Muscle of arm (tissue), 12 donors: ENCODE measurements around the gene AP3S2. TPM values are rescaled to one million over a fixed set of nuclear protein-coding genes. Genes with fewer than 3 reads are reported as not detected.
"Not testable (repeated sequence)": the region's sequence is repeated elsewhere in the genome, so short reads cannot be mapped to it uniquely, and the experiment has no call there.

Experiments used
- DNase-seq: peaks from one replicate; pipeline ENCODE4 v3.0.0-alpha.2; 2013
- polyA plus RNA-seq, 12 donors: library from polyadenylated mRNA; unstranded; fragments of 120-200 nt; gene quantifications; one replicate each; pipeline ENCODE4 v1.2.1, GENCODE V29; 2013; ENCODE audit not compliant: insufficient read length in 12 of 12

Gene AP3S2
- polyA plus RNA-seq, 12 donors: 12.1 to 36.4 (median 28.5) TPM; not detected in 1

- no peak for DNase-seq
These were observed 89.6 kb downstream of the AP3S2 start for GRCh38 chr15:89803941-89804800.

- DNase-seq: no peak
These were observed 90.6 kb downstream of the AP3S2 start for GRCh38 chr15:89802986-89803824.

DNA sequence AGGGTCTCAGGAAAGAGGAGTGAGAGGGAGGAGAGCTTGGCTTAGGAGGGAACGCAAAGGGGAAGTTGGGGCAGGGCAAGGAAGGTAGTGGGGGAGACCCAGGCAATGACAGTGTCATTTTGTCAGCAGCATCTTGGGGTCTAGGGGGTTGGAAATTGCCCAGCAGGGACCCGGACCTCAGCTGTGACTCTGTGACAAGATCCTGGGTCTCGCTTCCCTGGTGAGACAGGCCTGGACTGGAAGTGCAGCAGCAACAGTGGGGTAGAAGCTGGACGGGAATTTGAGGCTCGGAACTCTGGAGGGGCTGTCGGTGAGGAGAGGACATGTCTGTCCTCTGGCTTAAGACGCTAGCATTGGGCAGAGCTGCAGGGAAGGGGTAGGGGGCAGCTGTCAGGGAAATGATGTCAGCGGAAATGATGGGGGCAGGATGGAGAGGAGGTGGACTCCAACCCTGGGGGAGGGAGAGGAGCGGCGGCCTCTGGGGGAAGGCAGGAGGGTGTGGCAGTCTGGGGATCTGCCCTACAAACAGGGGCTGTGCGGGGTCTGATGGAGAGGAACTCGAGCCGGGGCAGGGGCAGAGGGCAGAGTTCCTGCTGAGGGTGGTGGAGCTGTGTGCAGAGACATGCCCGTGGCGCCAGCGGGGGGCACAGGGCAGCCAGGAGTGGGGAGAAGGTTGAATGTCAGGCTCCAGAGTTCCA is 91.4 kb downstream of the AP3S2 start:
- no peak for DNase-seq

DNA sequence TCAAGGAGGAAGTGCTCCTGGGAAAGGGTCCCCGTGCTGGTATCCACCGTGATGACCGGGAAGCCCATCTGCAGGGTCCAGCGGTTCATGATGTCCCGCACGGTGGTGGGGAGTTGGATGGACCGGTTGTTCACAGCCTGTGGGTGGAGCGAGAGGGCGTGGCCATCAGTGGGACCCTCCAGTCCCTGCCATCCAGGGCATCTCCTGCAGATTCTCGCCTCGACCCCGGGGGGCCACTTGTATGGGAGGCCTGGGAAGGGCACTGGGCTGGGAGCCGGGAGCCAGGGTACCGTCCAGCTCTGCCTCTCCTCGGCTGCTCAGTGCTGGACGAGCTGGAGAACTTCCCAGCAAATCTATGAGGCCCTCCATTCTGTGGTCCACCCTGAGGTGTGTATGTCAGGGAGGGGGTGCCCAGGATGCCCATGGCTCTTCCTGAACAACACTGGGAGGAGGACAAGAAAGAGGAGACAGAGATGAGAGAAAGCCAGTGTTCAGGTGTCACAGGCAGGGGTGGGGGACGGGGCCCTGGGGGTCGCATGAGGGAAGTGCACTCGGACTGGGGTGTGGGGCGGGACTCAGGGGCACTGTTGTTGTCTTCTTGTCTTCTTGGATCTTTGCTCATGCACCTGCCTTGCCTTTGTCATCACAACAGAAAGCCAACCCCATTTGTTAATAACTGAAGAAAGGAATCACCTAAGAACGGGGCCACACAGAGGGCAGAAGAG is 92.2 kb downstream of the AP3S2 start:
- no peak for DNase-seq

GRCh38 chr15:89799918-89800498 is 93.8 kb downstream of the AP3S2 start:
- DNase-seq: no peak

- DNase-seq: no peak
These were observed 94.5 kb downstream of the AP3S2 start for GRCh38 chr15:89799011-89799911.

- no peak for DNase-seq
These were observed 96.1 kb downstream of the AP3S2 start for GRCh38 chr15:89797678-89798201.

DNA sequence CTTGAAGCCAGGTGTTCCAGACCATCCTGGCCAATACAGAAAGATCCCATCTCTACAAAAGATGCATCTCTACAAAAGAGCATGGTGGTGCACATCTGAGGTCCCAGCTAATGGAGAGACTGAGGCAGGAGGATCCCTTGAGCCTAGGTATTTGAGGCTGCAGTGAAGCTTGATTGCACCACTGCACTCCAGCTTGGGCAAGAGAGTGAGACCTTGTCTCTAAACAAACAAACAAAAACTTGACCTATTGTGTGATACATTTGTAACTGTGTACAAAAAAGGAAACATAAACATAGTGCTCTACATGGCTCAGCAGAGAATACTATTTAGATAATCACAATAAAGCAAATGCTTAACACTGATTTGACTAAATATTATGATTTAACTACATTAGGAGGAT is 97.8 kb downstream of the AP3S2 start:
- no peak for DNase-seq

GRCh38 chr15:89794627-89795241 is 99.1 kb downstream of the AP3S2 start:
- DNase-seq: peak; percentile 34

DNA sequence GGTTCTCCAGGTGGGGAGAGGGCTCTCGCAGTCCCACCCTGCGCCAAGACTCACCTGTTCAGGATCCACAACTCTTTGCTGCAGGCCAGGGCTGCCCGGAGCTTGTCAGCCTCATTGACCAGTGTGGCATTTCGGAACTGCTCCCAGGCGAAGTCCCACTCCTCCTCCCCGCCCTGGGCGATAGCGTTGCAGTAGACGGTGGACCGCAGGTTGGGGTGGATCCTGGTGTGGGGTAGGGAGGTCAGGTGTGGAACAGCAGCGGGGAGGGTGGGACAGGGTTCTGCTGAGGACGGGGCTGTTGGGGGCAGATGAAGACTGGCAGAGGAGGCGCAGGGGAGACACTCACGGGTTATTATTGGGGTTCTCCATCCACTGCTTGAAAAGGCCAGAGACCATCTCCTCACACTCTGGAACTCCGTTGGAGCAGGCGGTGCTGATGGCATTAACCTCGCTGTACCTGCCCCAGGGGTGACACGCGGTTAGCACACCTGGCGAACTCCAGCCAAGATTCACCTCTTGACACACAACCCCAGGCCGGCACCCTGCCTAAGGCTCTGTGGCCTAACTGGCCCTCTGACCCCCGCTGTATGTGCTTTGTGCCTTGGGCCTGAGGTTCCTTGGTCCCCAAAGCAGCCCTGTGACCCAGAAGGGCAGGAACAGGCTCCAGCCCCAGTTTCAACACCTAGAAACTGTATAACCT is 101.5 kb downstream of the AP3S2 start:
- no peak for DNase-seq

DNA sequence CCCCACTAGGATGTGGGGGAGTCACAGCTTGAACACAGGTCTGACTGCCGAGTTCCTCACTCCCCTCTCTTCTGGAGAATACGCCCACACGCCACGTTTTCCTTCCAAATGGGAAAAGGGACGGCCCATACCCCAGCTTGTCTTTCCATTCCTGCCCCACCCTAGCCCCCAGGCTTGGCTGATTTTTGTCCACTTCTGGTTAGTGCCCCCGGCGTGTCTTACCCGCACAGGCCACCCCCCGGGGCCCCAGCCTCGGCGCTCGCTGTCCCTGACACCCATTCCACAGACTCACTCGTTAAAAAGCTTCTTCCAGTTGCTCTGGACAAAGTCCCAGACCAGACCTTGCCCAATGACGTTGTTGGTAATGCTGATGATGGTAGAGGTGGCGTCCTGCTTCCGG is 103.1 kb downstream of the AP3S2 start:
- no peak for DNase-seq

DNA sequence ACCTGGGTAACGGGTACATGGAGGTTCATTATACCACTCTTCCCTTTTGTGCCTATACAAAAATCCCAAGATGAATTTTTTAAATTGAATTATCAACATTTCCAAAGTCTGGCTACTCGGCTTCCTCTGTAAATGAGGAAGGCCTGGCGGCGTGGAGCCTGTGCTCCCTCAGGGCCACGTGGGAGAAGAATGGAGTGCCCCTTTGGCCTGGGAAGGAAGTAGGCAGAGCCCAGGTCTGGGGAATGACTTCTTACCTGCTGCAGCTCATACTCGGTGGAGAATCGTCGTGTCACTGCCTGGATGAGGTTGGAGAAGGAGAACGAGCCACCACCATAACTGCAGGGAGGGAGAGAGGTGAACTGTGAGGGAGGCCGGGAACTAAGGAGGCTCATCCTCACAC is 103.6 kb downstream of the AP3S2 start:
- DNase-seq: no peak

GRCh38 chr15:89788585-89788984 is 105.2 kb downstream of the AP3S2 start:
- DNase-seq: not testable (repeated sequence)

DNA sequence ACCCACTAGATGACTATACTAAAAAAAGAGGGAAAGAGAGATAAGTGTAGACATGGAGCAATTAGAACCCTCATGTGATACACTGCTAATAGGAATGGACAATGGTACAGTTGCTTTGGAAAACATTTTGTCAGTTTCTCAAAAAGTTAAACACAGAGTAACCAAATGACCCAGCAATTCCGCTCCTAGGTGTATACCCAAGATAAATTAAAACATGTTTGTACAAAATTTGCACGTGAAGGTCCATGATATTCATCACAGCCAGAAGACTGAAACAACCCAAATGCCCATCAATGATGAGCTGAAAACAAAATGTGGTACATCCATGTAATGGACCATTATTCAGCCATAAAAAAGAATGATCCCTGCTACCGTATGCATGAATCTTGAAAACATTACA is 105.8 kb downstream of the AP3S2 start:
- no peak for DNase-seq

DNA sequence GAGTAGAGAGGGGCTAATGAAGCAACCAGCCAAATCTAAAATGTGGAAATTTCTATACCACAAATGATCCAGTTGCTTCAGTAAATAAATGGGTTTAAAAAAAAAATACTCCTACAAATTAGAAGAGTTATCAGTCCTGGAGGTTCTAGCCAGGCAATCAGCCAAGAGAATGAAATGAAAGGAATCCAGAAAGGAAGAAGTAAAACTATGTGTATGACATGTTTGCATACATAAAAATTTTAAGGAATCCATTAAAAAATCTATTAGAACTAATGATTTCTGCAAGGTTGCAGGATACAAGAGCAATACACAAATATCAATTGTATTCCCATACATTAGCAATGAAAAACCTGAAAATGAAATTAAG is 108.0 kb downstream of the AP3S2 start:
- DNase-seq: no peak

DNA sequence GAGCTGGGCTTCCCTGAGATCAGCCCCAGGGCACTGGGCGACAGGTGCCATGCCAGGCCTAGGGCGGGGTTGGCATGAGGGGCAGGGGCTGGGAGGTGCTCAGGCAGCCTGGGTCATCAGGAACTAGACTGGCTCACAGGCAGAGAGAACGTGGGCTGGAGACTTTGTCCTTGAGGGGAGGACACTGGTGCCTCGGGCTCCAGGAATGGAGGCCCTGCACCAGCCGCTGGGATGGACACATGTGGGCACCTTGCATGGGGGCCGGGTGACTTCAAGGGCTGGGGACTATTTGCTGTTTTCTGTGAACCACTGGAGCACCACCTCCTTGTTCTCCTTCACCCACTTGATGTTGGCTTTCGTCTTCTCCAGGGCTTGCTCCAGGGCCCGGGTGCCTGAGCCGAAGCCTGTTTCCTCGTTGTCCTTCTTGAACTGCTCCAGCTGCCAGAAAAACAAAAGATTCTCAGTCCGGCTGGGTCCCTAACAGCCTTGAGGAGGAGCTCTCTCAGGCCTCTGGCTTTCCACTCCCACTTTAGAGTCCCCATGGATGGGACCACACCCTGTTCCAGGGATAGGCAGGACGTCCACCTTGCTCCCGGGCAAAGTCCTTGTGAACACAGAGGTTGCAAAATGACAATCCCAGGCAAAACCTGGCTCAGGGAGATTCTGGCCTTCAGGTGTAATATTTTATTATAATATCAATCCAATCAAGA is 108.6 kb downstream of the AP3S2 start:
- no peak for DNase-seq

GRCh38 chr15:89784686-89784960 is 109.2 kb downstream of the AP3S2 start:
- no peak for DNase-seq
